Motor neuron (in vitro differentiated cells): ENCODE results near the gene RCE1. TPM values are rescaled to one million over a fixed set of nuclear protein-coding genes. Genes with fewer than 3 reads are reported as not detected.

Experiments used
- ATAC-seq, 8 experiments: fragments of 200-7000 bp; cut with Tn5 transposase; replicated peaks in 6 of 8; 2 replicates each; pipeline ENCODE4 v1.8.0; 2021; ENCODE audit warnings: mild to moderate bottlenecking in 8 of 8, moderate library complexity in 8 of 8
- H3K27ac ChIP-seq, 2 donors: fragments of 250-450 bp; sonication (Bioruptor Pico); 2 replicates each; pipeline ENCODE4 v1.9.0; 2021; ENCODE audit warnings: antibody characterized with exemption in 2 of 2, mild to moderate bottlenecking in 2 of 2, moderate library complexity in 1 of 2
- H3K4me1 ChIP-seq, 2 donors: fragments of 250-450 bp; sonication (Bioruptor Pico); replicated peaks in 1 of 2; 2 replicates each; pipeline ENCODE4 v1.6.1; 2021; ENCODE audit warnings: antibody characterized with exemption in 2 of 2, mild to moderate bottlenecking in 2 of 2, moderate library complexity in 1 of 2
- H3K4me3 ChIP-seq, 5 donors: fragments of 250-450 bp; sonication (Bioruptor Pico); 2 replicates each; pipeline ENCODE4 v1.9.0; 2021; ENCODE audit warnings: antibody characterized with exemption in 5 of 5, mild to moderate bottlenecking in 5 of 5, moderate library complexity in 4 of 5
- WGBS, 10 experiments: fragments of 450-650 bp; shearing (Covaris generic); methylation state at CpG; one replicate each; pipeline ENCODE4 v1.0.0; 2022; 5-methylcytosine and 5-hydroxymethylcytosine counted together
- in situ Hi-C, 9 experiments: fragments of 400-800 bp; cut with MboI; loops; one replicate each; pipeline ENCODE4 v1.15.0; 2021; ENCODE audit warnings: low sequenced_read_pairs in 9 of 9, low pct_unique_long_range_greater_than_20kb in 2 of 9; ENCODE audit not compliant: unreplicated experiment in 9 of 9
- total RNA-seq, 8 experiments: library from RNA; unstranded; fragments of 300-600 nt; gene quantifications; 2 replicates each; pipeline versions ENCODE4 v1.2.3 to v1.2.4, GENCODE V29; 2022

The RCE1 gene
- total RNA-seq, 8 experiments from 2014 or later: 11.4 to 21.6 (median 15.4) TPM

DNA sequence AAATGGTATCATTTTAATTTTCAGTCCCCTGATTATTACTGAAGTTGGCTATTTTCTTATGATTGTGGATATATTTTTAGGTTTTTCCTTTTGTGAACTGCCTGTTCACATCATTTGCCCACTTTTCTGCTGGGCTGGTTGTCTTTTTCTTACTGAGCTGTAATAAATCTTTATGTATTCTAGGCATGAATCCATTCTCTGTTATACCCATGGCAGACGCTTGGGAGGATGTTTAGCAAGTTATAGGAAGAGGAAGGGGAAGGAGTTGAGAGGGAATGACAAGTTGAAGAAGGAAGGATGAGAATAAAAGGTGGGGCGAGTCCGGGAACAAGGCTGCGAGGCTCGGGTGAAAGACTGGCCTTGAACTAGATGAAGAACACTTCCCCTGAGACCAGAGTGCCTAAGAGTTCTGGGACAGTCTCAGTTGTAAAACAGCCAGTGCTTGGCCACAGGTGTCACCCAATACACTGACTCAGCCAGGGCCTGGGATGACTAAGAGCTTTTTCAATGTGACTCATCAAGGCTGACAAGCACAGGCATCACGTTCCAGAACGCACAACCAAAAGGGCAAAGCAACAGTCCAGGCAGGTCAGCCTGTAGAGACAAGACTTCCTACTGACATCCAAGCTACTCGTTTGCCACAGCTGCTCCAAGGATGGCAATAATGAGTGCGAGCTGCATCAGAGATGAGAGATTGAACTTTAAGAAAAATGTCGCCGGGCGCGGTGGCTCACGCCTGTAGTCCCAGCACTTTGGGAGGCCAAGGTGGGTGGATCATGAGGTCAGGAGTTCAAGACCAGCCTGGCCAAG lies 48.8 kb downstream of the RCE1 start:
- WGBS, 10 experiments: 17 to 100% (median 80%) methylated on average over 2 to 14 of the region's 14 CpGs; no CpG with 5 or more reads in 3 of the 10 experiments
- Histone ChIP-seq H3K4me1 (peaks cover 0 to 4% of the 10 kb centered on the region in 2 donors), H3K4me3 (no peak overlapping the region), H3K27ac (no peak overlapping the region)
- in situ Hi-C loops: no loop called here
- ATAC-seq: peak; percentile 47 to 100 (median 76)

DNA sequence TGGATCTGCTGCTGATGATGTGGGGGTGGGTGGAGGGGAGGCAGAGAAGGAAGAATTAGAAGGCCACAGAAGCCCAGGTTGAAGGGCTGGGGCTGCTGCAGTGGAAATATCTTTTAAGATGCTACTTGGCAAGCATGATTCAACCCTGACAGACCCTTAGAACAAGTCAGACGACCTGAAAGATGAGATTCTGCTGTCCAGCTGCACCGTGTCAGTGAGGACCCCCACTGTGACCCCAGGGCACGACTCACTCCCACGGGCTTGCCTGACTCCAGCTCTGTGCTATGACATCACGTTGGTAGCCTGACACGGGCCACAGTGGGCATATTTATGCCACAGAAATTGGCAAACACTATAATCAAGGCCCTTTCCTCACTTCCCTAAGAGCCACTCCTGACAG lies 49.7 kb downstream of the RCE1 start:
- 17 to 100% (median 40%) methylated on average over 1 to 2 of the region's 6 CpGs; no CpG with 5 or more reads in 7 of the 10 experiments for WGBS, 10 experiments
- no peak overlapping the region for H3K27ac ChIP-seq
- H3K4me1 ChIP-seq: peaks cover 0 to 4% of the 10 kb centered on the region in 2 donors
- no peak overlapping the region for H3K4me3 ChIP-seq
- peak in 3 of 8 experiments; percentile 28 to 47 (median 46) for ATAC-seq
- in situ Hi-C loops: no loop called here

DNA sequence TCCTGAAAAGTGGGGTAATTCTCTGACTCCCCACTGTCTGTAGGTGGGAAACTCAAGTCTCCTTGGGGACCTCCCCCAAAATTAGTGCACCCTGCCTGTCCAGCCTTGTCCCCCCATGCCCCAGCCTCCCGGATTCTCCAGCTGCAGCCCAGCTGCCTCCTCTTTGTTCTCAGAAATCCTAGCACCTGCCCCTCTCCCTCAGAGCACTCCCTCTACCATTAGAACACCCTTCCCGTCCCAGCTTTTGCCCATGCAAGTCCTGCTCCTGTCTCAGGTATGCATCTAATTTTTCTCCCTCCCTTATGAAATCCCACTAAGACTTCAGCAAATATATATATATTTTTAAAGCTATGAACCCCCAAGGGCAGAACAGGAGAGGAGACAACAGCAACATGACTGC lies 50.9 kb downstream of the RCE1 start:
- WGBS, 10 experiments: 20 to 80% (median 45%) methylated on average over 1 of the region's 2 CpGs; no CpG with 5 or more reads in 6 of the 10 experiments
- no peak overlapping the region for H3K27ac ChIP-seq
- ATAC-seq: no peak
- no peak overlapping the region for H3K4me3 ChIP-seq
- in situ Hi-C loops: no loop called here
- peaks cover 0 to 4% of the 10 kb centered on the region in 2 donors for H3K4me1 ChIP-seq

Other genes starting within 250 kb of the RCE1 start
- 10 to 100 TPM; 31.7 to 88.4 (median 49.3) TPM for gene RBM14, start 226.8 kb upstream of the RCE1 start, total RNA-seq
- 100 to 1,000 TPM; 122 to 311 (median 170) TPM for gene RBM4, start 204.7 kb upstream of the RCE1 start, total RNA-seq
- gene RBM4B, start 165.6 kb upstream of the RCE1 start, total RNA-seq: 10 to 100 TPM; 14.9 to 59.5 (median 47.7) TPM
- gene SPTBN2, start 114.2 kb upstream of the RCE1 start, total RNA-seq: 10 to 100 TPM in 7 of 8 experiments, 1 to 10 TPM in 1; 2.4 to 99.4 (median 62.6) TPM
- gene LRFN4, start 13.6 kb downstream of the RCE1 start, total RNA-seq: 10 to 100 TPM in 7 of 8 experiments, 1 to 10 TPM in 1; 7.7 to 45.9 (median 34.0) TPM
- 10 to 100 TPM in 7 of 8 experiments, 1 to 10 TPM in 1; 8.7 to 31.9 (median 20.0) TPM for gene PC, start 114.9 kb downstream of the RCE1 start, total RNA-seq
- gene C11orf86, start 131.9 kb downstream of the RCE1 start, total RNA-seq: not detected
- 1 to 10 TPM in 5 of 8 experiments, under 1 TPM in 3; 0.40 to 4.8 (median 2.0) TPM for gene SYT12, start 179.7 kb downstream of the RCE1 start, total RNA-seq
- gene RHOD, start 213.4 kb downstream of the RCE1 start, total RNA-seq: 10 to 100 TPM in 1 of 8 experiments, 1 to 10 TPM in 1, under 1 TPM in 2, not detected in 4; 0.24 to 10.1 (median 1.2) TPM